ENCODE data around the gene USH1G.

Gene USH1G

DNA sequence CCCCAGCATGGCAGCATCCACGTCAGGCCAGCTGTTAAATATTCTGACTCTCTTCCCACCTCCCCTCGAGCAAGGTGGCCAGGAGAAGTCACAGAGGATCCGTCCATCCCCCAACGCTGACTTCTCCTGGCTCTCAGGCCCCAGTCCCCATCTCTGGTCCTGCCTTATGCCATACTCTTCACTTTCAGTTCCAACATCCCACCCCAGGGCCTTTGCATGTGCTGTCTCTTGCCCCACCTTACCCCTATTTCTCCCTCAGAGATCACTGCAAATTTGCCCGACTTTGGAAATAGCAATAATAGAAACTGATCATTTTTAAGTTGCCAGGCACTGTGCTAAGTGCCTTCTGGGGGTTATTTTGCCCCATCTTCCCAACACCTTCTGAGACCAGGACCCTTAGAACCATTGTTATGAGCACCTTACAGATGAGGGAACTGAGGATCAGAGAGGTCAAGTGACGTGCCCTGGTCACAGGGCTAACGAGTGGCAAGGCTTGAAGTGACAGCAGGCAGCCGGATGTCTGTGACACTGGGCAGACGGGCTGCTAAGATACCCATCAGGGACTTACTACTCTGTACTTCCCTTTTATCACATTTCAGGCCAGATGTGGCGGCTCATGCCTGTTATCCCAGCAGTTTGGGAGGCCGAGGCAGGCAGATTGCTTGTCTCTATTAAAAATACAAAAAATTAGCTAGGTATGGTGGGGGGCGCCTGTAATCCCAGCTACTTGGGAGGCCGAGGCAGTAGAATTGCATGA lies 31.8 kb upstream of the USH1G start:
- in situ Hi-C loops (cut with MboI; ENCODE audit: low sequenced_read_pairs) = loop anchor here (10.0 kb wide), 1 partner anchor 290 kb away; no protein-coding TSS in a partner anchor

DNA sequence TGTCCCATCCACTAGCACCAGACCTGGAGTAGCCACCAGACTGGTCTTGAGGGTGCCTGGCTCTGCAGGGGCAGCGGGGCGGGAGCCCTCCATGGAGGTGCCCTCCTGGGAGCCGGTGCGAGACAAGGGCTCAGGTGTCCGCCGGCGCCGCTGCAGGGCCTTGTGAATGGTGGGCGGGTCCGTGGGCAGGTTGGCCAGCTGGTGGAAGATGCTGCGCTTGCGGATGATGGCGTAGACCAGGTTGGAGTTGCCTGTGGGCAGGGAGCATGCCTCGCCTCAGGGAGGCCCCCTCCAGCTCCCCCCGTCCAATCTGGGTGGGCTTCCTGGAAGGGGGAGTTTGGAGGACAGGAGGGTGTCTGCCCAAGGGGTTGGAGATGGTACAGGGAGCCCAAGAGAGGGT lies 31.1 kb upstream of the USH1G start:
- in situ Hi-C loops (cut with MboI; ENCODE audit: low sequenced_read_pairs) = loop anchor here (10.0 kb wide), 1 partner anchor 289 kb away; no protein-coding TSS in a partner anchor

DNA sequence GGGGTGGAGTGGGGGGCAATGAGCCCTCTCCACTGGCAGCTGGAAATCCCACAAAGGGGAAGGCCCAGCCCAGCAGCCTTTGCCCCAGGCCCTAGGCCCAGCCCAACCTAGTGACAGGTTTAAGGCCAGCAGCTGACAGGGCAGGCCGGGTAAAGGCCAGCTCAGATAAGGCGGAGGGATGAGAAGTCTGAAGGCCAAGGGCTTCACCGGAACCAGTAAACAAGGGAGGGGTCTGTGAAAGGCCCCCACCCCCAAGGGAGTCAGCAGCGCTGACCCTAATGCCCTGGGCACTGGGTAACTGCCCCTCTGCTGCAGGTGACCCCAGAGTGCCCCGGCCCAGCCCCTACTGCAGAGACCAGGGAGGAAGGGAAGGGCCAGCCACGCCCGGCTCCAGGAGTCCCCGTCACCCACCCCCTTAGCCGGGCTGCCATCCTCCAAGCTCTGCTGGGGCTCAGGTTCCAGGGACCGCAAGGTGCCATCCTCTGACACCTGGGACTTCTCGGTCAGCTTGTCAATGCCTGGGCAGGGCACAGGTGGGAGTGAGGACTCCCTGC lies 30.2 kb upstream of the USH1G start:
- in situ Hi-C loops (cut with MboI; ENCODE audit: low sequenced_read_pairs) = loop anchor here (10.0 kb wide), 1 partner anchor 288 kb away; no protein-coding TSS in a partner anchor

DNA sequence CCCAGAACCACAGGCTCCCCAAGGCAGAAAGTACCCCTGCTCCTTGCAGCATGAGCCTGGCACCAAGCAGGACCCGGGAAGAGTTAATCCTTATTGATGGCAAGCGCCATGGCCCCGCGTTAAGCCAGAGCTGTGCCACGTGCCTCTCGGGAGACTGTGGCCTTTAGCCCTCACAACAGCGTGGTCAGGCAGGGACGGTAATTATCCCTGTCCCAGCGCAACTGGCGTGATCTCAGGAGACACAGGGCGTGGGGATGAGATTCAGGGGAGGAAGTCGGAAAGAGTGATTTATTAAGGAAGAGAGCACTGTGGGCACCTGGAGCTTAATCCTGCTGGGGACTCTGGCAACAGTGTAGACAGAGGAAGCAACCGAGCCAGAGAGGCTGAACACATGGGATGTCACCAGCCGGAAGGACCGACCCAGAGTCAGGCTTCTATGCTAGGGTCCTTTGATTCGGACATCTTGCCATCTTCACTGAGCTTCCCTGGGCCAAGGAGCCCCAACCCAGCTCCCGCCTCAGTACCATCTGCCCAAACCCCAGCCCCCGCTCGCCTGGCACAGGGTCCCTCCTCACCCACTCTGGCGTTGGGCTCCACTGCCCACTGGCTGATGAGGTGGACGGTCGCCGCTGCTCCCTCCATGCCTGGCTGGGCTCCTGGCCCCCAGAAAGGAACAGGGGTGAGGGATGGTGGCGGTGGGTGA lies 29.5 kb upstream of the USH1G start:
- in situ Hi-C loops (cut with MboI; ENCODE audit: low sequenced_read_pairs) = loop anchor here (10.0 kb wide), 1 partner anchor 288 kb away; no protein-coding TSS in a partner anchor

DNA sequence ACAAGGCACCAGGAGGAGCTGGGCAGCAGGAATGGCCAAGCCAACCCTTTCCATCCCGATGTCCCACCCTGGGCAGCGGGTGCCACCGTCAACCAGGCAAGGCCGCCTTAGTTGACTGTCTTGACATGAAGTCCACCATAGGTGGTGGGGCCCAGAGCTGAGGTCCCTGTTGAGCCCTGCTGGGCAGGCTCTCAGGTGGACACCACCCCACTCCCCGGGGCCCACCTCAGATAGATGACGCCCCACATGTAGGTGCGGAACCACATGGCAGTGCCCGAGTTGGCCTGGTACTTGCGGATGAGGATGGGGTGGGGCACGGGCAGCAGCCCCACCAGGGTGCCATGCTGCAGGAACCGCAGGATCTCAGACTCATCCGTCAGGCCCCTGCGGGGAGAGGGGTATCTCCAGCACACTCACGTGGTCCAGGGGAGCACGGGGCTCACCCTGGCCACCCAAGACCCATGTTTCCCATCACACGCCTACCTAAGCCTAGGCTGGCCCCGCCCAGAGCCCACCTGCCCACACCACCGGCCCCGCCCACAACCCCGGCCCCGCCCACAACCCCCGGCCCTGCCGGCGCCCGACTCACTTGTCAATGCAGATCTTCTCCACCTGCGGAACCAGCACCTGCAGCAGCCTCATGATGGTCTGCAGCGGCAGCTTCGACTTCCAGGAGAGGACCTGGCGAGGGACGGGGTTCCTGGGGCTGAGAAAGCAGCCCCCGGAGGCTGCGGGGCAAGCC lies 28.8 kb upstream of the USH1G start:
- in situ Hi-C loops (cut with MboI; ENCODE audit: low sequenced_read_pairs) = loop anchor here (10.0 kb wide), 1 partner anchor 287 kb away; no protein-coding TSS in a partner anchor

DNA sequence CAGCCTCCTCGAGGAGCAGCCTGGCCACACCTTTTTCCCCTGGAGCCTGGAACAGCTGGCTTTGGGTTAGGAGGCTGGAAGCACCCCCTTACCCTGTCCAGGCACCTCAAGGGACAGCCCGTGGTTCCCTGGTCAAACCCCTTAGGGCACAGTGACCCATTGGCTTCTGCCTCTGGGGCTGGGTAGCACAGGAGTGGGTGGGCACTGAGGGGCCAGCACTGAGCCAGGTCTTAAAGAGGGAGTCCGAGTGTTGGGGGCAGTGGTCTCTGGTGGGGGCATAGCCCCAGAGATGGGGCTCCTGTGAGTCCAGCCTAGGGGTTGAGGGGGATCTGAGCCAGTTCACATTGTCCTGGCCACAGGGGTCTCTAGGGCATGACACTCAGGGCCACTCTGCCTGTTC lies 28.0 kb upstream of the USH1G start:
- in situ Hi-C loops (cut with MboI; ENCODE audit: low sequenced_read_pairs) = loop anchor here (10.0 kb wide), 1 partner anchor 286 kb away; no protein-coding TSS in a partner anchor

DNA sequence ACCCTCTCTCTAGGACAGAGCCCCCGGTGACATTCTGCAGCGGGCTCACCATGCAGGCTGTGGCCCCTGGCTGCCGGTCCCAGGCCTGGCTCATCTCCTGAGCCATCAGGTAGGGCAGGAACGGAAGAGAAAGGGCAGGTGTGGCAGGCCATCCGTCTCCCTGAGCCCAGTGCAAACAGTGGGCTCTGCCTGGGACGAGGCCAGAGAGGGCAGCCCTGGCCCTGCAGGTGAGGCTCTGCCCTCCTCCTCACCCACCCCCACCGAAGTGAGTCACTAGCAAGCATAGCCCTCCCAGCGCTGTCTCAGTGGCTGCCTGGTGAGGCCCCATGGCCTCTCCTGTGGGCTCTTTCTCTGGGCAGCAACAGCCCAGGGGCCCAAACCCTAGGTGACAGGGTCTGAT lies 27.2 kb upstream of the USH1G start:
- in situ Hi-C loops (cut with MboI; ENCODE audit: low sequenced_read_pairs) = loop anchor here (10.0 kb wide), 1 partner anchor 285 kb away; no protein-coding TSS in a partner anchor

DNA sequence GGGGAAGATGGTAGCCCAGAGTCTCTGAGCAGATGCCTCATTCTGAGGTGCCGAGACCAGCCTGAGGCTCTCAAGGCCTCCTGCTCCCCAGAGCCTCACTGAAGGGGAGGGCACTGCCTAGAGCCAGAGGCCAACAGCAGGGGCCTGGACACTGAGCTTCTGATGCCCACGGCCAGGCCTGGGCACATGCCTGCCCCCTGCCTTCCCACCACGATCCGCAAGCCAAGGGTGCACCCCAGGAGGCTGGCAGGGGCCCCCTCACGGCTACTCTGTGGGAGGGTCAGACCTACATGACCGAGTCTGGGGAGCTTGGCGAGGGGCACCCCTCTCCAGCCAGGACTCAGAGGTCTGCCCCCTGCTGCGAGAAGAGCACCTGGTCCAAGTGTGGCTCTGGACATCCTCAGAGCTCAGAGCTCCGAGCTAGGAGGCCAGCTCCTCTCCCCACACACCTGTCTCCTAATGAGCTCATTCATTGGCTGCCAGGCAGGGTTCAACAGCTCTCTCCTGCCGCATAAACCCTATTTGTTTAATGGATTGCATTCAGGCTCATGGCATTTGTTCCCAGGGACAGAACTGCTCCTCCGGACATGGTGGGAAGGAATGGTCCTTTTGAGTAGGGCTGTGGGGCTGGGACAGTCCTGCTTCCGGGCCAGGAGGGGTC lies 26.5 kb upstream of the USH1G start:
- in situ Hi-C loops (cut with MboI; ENCODE audit: low sequenced_read_pairs) = loop anchor here (10.0 kb wide), 1 partner anchor 285 kb away; no protein-coding TSS in a partner anchor

DNA sequence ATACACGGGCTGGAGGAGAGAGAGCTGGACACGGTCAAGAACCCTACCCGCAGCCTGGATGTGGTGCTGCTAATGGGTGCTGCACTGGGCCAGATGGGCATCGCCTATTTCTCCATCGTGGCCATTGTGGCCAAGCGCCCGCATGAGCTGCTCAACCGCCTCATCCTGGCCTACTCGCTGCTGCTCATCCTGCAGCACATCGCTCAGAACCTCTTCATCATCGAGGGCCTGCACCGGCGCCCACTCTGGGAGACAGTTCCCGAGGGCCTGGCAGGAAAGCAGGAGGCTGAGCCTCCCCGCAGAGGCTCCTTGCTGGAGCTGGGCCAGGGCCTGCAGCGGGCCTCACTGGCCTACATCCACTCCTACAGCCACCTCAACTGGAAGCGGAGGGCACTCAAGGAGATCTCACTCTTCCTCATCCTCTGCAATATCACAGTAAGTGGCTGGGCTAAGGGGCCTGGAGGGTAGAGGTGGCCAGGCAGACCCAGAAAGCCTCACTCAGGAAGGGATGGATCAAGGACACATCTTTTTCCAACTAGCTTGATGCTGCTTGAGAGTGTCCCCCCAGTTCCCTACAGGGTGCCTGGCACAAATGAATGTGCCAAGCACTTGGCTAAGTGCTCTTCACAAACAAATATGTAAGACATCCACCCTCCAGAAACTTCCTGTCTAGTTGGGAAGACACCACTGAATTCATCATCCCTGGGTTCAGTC lies 24.1 kb upstream of the USH1G start:
- in situ Hi-C loops (cut with MboI; ENCODE audit: low sequenced_read_pairs) = no loop called here

DNA sequence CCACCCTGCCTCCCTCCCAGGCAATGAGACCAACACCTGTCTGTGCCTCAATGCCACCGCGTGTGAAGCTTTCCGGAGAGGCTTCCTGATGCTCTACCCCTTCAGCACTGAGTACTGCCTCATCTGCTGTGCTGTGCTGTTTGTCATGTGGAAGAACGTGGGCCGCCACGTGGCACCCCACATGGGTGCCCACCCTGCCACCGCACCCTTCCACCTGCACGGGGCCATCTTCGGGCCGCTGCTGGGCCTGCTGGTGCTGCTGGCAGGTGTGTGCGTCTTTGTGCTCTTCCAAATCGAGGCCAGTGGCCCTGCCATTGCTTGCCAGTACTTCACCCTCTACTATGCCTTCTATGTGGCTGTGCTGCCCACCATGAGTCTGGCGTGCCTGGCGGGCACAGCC lies 23.6 kb upstream of the USH1G start:
- in situ Hi-C loops (cut with MboI; ENCODE audit: low sequenced_read_pairs) = no loop called here

DNA sequence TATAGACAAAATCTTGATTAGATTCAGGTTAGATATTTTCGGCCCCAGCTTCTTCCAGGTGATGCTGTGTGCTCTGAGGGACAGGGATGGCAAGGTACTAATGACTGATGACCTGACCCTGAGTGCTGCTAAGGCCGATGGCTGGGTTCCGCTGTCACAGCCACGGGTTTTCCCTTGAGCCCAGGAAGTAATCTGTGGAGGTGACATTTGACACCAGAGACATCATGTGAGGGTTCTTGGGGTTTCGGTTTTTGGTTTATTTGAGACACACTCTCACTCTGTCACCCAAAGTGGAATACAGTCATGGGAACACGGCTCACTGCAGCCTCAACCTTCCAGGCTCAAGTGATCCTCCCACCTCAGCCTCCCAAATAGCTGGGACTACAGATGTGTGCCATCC lies 22.5 kb upstream of the USH1G start:
- in situ Hi-C loops (cut with MboI; ENCODE audit: low sequenced_read_pairs) = no loop called here

DNA sequence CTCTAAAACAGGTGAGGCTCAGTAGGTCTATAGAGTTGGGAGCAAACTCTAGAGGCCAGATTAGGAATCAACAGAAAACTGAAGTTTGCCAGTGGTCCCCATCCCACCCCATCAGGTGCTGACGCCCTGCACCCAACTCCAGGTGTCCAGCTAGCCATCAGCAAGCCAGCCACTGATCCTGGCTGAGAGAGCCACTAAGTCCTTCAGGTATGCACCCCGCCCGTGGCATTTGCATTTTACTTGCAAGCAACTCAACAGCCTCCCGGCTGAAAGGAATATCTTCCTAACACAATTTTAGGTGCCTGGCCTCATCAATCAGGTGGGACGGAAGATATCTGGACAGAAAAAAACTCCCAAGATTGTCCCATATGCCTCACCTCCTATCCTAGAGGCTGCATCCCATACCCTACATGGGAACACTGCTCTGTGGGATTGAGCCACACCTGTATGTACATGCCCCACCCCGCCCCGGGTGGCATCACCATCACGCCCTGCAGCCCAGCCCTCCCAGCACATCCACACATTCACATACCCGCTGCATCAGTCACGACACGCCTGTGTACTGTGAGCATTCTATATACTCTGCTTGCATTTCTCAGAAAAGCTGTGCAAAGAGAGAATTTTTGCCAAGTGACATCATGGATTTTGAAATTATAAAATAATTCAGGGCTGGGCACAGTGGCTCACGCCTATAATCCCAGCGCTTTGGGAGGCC lies 20.9 kb upstream of the USH1G start:
- in situ Hi-C loops (cut with MboI; ENCODE audit: low sequenced_read_pairs) = no loop called here

DNA sequence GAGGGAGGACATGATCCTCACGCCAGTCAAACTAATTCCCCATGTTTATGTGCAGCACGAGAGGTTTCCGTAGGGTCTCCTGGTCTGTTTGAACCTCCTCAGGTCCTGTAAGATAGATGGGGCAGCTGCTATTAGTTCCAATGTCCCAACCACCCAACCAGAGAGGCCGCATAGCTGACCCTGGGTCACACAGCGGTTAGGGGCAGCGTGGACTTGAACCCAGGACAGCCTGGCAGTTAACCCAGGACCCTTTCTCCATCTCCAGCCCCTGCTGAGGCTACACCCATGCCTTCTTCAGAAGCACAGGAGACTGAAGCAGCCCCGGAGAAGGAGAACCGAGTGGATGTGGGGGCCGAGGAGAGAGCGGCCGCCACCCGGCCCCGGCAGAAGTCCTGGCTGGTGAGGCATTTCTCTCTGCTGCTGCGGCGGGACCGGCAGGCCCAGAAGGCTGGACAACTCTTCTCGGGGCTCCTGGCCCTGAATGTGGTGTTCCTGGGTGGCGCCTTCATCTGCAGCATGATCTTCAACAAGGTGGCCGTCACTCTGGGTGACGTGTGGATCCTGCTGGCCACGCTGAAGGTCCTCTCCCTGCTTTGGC lies 18.2 kb upstream of the USH1G start:
- in situ Hi-C loops (cut with MboI; ENCODE audit: low sequenced_read_pairs) = no loop called here

DNA sequence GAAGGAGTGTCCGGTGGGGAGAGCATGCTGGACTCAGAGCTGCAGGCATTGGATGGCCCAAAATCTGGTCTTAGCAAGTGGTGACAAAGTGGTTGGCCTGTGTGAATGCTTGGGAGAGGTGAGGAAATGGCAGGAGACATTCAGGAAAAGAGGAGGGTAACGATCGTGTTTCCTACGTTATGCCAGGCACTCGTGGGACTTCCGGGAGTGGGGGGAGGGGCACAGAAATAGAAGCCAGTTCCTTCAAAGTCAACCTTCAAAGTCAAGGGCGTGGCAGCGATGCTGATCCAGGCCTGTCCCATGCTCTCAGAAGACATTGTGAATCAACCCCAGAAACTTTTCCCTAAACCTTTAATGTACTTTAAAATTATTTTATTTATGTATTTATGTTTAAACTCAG lies 16.5 kb upstream of the USH1G start:
- in situ Hi-C loops (cut with MboI; ENCODE audit: low sequenced_read_pairs) = no loop called here

DNA sequence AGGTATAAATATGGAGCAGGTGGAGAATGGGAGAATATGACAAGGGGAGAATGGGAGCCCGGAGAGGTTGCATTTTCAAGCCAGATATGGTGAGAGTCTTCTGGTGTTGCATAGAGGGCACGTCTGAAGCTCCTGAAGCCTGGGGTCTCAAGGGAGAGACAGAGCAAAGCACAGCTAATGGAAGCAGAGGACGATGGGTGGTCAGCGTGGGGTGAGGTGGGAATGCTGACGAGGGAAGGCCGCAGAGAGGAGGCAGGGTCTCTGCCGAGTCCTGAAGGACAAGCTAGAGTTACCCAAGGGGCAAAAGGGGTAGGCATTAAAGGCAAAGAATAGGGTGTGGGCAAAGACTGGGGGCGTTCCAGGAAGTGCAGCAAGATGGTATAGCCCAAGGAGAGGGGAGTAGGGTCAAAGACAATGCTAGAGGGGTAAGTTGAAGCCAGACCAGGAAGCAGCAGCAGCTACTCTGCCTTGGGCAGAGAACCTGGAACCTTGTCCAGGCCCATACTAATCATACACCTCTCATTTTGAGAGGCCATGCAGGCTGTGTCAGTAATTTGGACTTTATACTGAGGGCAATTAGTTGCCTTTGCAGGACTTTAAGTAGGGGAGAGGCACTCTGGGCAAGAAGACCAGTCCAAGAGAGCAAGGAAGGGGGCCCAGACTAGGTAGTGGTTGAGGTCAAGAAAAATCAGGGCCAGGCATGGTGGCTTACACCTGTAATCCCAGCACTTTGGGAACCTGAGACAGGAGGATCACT lies 15.3 kb upstream of the USH1G start:
- in situ Hi-C loops (cut with MboI; ENCODE audit: low sequenced_read_pairs) = no loop called here

DNA sequence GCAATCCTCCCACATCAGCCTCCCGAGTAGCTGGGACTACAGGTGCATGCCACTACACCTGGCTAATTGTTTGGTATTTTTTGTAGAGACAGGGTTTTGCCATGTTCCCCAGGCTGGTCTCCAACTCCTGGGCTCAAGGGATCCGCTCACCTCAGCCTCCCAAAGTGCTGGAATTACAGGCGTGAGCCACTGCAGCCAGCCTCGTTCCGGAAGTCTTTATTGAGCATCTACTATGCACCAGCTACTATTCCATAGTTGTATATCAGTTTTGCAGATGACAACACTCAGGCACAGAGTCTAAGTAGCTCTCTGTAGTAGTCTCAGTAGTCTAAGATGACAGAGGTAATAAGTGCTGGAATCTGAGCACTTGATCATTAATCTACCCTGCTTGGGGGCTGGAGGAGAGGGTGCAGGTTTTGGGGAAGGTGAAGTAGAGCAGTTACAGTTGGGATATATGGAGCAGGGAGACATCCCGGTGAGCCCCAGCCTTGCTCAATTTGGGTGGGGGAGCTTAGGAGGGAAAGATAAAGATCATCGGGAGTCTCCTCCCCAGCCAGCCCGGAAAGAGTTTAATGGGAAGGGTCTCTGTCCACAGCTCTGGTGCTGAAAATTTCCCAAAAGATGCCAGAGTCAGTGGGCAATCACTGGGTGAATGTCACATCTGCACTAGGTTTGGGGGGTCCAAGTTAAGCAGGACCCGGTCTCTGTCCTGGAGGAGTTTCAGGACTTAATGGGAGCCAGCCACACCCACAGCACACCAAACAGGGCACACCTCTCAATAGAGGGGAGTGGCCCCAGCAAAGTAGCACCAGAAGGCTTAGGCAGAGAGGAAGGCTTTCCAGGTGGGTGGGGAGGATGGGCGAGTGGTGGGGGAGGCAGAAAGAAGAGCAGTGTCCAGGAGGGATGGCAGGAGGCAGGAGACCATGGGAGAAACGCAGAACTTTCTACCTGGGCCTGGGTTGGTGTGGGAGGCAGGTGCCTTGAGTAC lies 14.3 kb upstream of the USH1G start:
- in situ Hi-C loops (cut with MboI; ENCODE audit: low sequenced_read_pairs) = no loop called here

DNA sequence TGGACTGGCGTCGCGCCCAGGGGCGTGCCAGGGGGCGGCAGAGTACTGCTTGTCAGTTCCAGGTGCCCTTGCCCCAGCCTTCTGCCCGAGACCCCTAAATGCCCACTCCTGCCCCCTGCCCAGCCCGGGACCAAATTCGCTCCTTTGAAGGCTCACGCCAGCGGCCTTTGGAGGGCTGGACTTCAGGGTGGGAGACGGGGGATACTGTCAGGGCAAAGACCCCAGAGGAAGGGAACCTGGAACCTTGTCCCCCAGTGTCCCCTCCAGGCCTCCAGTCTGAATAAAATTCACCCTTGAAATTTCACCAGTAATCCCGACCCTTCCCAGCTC lies 13.4 kb upstream of the USH1G start:
- in situ Hi-C loops (cut with MboI; ENCODE audit: low sequenced_read_pairs) = no loop called here
